Suprapubic skin (tissue), 4 donors: ENCODE data around the gene NFIB. TPM values are rescaled to one million over a fixed set of nuclear protein-coding genes. Genes with fewer than 3 reads are reported as not detected.

ENCODE experiments used
- DNase-seq, 2 donors: peaks; one replicate each; pipeline ENCODE4 v3.0.0-alpha.2; 2019; ENCODE audit warnings: low spot score in 2 of 2
- H3K27ac ChIP-seq: fragments of 200-600 bp; sonication (generic); one replicate; pipeline ENCODE4 v1.5.1; 2019
- H3K27me3 ChIP-seq: fragments of 200-600 bp; sonication (generic); one replicate; pipeline ENCODE4 v1.5.1; 2019
- H3K36me3 ChIP-seq: fragments of 200-600 bp; sonication (generic); one replicate; pipeline ENCODE4 v1.5.1; 2019
- H3K4me1 ChIP-seq: fragments of 200-600 bp; sonication (generic); one replicate; pipeline ENCODE4 v1.5.1; 2019
- H3K4me3 ChIP-seq: fragments of 200-600 bp; sonication (generic); one replicate; pipeline ENCODE4 v1.5.1; 2019; ENCODE audit warnings: mild to moderate bottlenecking
- H3K9me3 ChIP-seq: fragments of 200-600 bp; sonication (generic); one replicate; pipeline ENCODE4 v1.5.1; 2019
- EP300 ChIP-seq: sonication (generic); formaldehyde crosslinking; IDR thresholded peaks from one replicate; pipeline ENCODE4 v1.6.1; 2017; ENCODE audit warnings: antibody characterized with exemption
- POLR2A ChIP-seq, 2 donors: fragments of 450-650 bp; IDR thresholded peaks; one replicate each; pipeline ENCODE4 v1.6.1; 2017; ENCODE audit warnings: antibody characterized with exemption in 2 of 2, mild to moderate bottlenecking in 2 of 2, moderate library complexity in 2 of 2
- POLR2AphosphoS5 ChIP-seq, 3 donors: sonication (generic); formaldehyde crosslinking; IDR thresholded peaks; one replicate each; pipeline ENCODE4 v1.6.1; 2017; ENCODE audit warnings: antibody characterized with exemption in 3 of 3
- WGBS: methylation state at CpG from one replicate; pipeline ENCODE4 v1.1.5; 2018; 5-methylcytosine and 5-hydroxymethylcytosine counted together
- total RNA-seq, 4 donors: library from RNA; depleted of rRNA; stranded (reverse); fragments of >200 nt; gene quantifications; one replicate each; pipeline ENCODE4 v1.1.0, GENCODE V29; 2016
- TF ChIP-seq, protein P1 (sequence below), 2 donors: fragments of 200-600 bp in 1 of 2; fragments of 450-650 bp in 1 of 2; sonication (generic) in 1 of 2; IDR thresholded peaks; one replicate each; pipeline ENCODE4 v1.5.1; 2016 to 2019; ENCODE audit warnings: antibody characterized with exemption in 2 of 2, mild to moderate bottlenecking in 1 of 2, moderate library complexity in 1 of 2

The NFIB gene
- total RNA-seq, 4 donors from 2014 or later: 90.4 to 204 (median 112) TPM

- TF ChIP-seq EP300 (no peak), POLR2AphosphoS5 (IDR thresholded peaks at IDR 0.05) (no peak), POLR2A (IDR thresholded peaks at IDR 0.05) (no peak)
- TF ChIP-seq, protein P1, sequence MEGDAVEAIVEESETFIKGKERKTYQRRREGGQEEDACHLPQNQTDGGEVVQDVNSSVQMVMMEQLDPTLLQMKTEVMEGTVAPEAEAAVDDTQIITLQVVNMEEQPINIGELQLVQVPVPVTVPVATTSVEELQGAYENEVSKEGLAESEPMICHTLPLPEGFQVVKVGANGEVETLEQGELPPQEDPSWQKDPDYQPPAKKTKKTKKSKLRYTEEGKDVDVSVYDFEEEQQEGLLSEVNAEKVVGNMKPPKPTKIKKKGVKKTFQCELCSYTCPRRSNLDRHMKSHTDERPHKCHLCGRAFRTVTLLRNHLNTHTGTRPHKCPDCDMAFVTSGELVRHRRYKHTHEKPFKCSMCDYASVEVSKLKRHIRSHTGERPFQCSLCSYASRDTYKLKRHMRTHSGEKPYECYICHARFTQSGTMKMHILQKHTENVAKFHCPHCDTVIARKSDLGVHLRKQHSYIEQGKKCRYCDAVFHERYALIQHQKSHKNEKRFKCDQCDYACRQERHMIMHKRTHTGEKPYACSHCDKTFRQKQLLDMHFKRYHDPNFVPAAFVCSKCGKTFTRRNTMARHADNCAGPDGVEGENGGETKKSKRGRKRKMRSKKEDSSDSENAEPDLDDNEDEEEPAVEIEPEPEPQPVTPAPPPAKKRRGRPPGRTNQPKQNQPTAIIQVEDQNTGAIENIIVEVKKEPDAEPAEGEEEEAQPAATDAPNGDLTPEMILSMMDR (IDR thresholded peaks at IDR 0.05): no peak
- 17% methylated on average over 4 of the region's 4 CpGs for WGBS
- no peaks in the 10 kb centered on the region for H3K36me3 ChIP-seq
- no peak for DNase-seq
- no peaks in the 10 kb centered on the region for H3K27me3 ChIP-seq
- H3K4me1 ChIP-seq: peaks cover 58% of the 10 kb centered on the region
- H3K27ac ChIP-seq: peak overlapping the region; percentile 38
- no peak overlapping the region for H3K4me3 ChIP-seq
- no peaks in the 10 kb centered on the region for H3K9me3 ChIP-seq
Observed at GRCh38 chr9:14302405-14302804, 11.5 kb downstream of the NFIB start.

GRCh38 chr9:14301583-14302021 is 12.3 kb downstream of the NFIB start:
- Histone ChIP-seq H3K4me1 (peaks cover 64% of the 10 kb centered on the region), H3K27me3 (no peaks in the 10 kb centered on the region), H3K36me3 (no peaks in the 10 kb centered on the region), H3K27ac (peak overlapping the region; percentile 24), H3K9me3 (no peaks in the 10 kb centered on the region), H3K4me3 (no peak overlapping the region)
- TF ChIP-seq POLR2AphosphoS5 (IDR thresholded peaks at IDR 0.05): no peak
- no peak for TF ChIP-seq EP300
- TF ChIP-seq, protein P1 (IDR thresholded peaks at IDR 0.05): no peak
- no peak for TF ChIP-seq POLR2A (IDR thresholded peaks at IDR 0.05)
- 13% methylated on average over 1 of the region's 1 CpG for WGBS
- DNase-seq: no peak

- H3K27ac ChIP-seq: peak overlapping the region; percentile 24
- H3K36me3 ChIP-seq: no peaks in the 10 kb centered on the region
- H3K4me3 ChIP-seq: no peak overlapping the region
- H3K9me3 ChIP-seq: no peaks in the 10 kb centered on the region
- H3K27me3 ChIP-seq: no peaks in the 10 kb centered on the region
- TF ChIP-seq POLR2AphosphoS5 (IDR thresholded peaks at IDR 0.05): no peak
- TF ChIP-seq POLR2A (IDR thresholded peaks at IDR 0.05): no peak
- TF ChIP-seq, protein P1 (IDR thresholded peaks at IDR 0.05): no peak
- TF ChIP-seq EP300: no peak
- DNase-seq: no peak
- peaks cover 69% of the 10 kb centered on the region for H3K4me1 ChIP-seq
- WGBS: 74% methylated on average over 4 of the region's 4 CpGs
Observed at GRCh38 chr9:14301006-14301405, 12.9 kb downstream of the NFIB start.

GRCh38 chr9:14300588-14300987 is 13.4 kb downstream of the NFIB start:
- TF ChIP-seq EP300 (no peak), POLR2A (IDR thresholded peaks at IDR 0.05) (no peak), POLR2AphosphoS5 (IDR thresholded peaks at IDR 0.05) (no peak)
- TF ChIP-seq, protein P1 (IDR thresholded peaks at IDR 0.05): no peak
- Histone ChIP-seq H3K27ac (no peak overlapping the region), H3K4me3 (no peak overlapping the region), H3K27me3 (no peaks in the 10 kb centered on the region), H3K4me1 (peaks cover 67% of the 10 kb centered on the region), H3K9me3 (no peaks in the 10 kb centered on the region), H3K36me3 (no peaks in the 10 kb centered on the region)
- WGBS: 71% methylated on average over 3 of the region's 3 CpGs
- DNase-seq: no peak

GRCh38 chr9:14300040-14300439 is 13.9 kb downstream of the NFIB start:
- H3K36me3 ChIP-seq: no peaks in the 10 kb centered on the region
- DNase-seq: no peak
- no peaks in the 10 kb centered on the region for H3K27me3 ChIP-seq
- H3K4me3 ChIP-seq: no peak overlapping the region
- TF ChIP-seq POLR2AphosphoS5 (IDR thresholded peaks at IDR 0.05) (no peak), POLR2A (IDR thresholded peaks at IDR 0.05) (no peak), EP300 (no peak)
- TF ChIP-seq, protein P1 (IDR thresholded peaks at IDR 0.05): no peak
- WGBS: 76% methylated on average over 9 of the region's 9 CpGs
- H3K4me1 ChIP-seq: peaks cover 62% of the 10 kb centered on the region
- no peaks in the 10 kb centered on the region for H3K9me3 ChIP-seq
- no peak overlapping the region for H3K27ac ChIP-seq
